HG02571 (cell line): Measurements from ENCODE around the gene SYT11.
"Not testable (repeated sequence)": the region's sequence is repeated elsewhere in the genome, so short reads cannot be mapped to it uniquely, and the experiment has no call there.

ENCODE experiments used
- ATAC-seq: cut with Tn5 transposase; IDR thresholded peaks from one replicate; pipeline ENCODE4 v1.9.1; 2021; ENCODE audit warnings: mild to moderate bottlenecking, moderate library complexity; ENCODE audit not compliant: unreplicated experiment

The SYT11 gene

GRCh38 chr1:155859234-155859829 is at the start of gene SYT11:
Gene SYT11, plus strand, starts transcription at chr1:155859567. Its CDS starts 195 bp downstream, at chr1:155859762.
- peak; percentile 55 for ATAC-seq

GRCh38 chr1:155812878-155813277 is 46.5 kb upstream of the SYT11 start:
- ATAC-seq = no peak

GRCh38 chr1:155813672-155814071 is 45.7 kb upstream of the SYT11 start:
- no peak for ATAC-seq

GRCh38 chr1:155816351-155816750 is 43.0 kb upstream of the SYT11 start:
- no peak for ATAC-seq

DNA sequence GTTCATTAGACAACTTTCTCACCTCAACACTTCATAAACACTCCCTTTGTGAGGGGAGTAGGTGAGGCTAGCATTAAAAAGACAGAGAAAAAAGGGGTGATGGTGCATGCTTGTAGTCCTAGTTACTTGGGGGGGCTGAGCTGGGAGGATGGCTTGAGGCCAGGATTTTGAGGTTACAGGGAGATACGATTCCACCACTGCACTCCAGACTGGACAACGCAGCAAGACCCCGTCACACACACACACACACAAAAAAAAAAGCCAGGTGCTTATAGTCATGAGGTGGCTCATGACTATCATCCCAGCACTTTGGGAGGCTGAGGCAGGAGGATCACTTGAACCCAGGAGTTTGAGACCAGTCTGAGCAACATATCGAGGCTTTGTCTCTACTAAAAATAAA is 31.9 kb upstream of the SYT11 start:
- ATAC-seq = no peak

GRCh38 chr1:155831279-155831976 is 27.9 kb upstream of the SYT11 start:
- no peak for ATAC-seq

GRCh38 chr1:155833665-155834295 is 25.6 kb upstream of the SYT11 start:
- no peak for ATAC-seq

GRCh38 chr1:155834296-155834926 is 25.0 kb upstream of the SYT11 start:
- ATAC-seq = no peak

- not testable (repeated sequence) for ATAC-seq
Measured at GRCh38 chr1:155834927-155835399, 24.4 kb upstream of the SYT11 start.

DNA sequence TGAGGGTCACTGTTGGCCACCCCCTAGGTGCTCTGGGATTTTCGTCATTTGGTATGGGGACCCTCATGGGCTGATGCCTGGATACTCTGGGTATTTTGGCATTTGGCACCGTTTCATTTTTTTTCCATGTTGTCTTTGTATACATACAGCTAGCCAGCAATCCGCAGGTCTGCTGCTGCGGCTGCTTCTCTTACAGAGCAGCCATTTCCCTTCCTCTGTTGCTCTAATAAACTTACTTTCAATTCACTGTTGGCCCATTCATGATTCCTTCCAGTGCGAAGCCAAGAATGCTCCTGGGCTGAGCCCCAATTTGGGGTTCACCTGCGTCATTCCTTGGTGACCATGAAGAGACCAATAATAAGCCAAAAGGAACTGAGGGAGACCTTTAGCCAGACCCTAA is 23.8 kb upstream of the SYT11 start:
- no peak for ATAC-seq

DNA sequence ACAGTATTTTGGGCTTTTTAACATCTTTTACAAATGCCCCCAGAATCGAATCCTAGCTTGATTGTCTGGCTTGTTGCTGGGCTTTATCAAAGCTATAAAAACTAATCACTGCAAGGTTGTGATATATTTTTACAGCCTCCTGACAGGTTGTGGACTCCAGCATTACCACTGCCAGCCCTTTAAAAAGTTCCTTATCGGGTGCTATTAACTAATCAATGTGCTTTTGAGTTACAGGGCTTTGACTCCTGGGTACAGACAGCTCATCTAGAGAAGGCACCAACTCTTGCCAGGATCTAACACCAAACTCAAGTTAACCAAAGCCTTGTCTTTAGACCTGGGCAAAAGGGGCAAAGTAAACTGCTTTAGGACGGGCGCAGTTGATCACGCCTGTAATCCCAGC is 19.0 kb upstream of the SYT11 start:
- ATAC-seq = no peak

DNA sequence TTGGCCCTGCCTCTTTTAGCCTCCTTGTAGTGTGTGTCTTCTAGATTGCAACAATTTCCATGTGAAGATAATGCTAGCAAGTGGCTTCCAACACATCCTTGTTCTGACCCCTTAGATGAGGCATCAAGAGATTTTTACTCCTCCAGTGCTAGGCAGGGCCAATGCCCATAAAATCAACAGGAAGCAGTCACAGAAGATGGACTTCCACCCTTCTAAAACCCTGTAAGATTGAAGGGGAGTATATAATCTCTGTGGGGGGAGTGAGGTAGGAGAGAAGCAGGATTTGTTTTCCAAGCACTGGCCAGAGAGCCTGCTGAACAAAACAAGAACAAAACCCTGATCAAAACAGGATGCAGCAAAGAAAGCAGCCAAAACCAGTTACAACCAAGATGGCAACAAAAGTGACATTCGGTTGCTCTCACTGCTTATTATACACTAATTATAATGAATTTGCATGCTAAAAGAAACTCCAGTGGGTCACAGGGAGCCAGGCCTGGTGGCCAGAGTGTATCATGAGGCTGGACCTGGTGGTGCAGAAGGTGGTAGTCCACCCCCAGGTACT is 14.4 kb upstream of the SYT11 start:
- no peak for ATAC-seq

DNA sequence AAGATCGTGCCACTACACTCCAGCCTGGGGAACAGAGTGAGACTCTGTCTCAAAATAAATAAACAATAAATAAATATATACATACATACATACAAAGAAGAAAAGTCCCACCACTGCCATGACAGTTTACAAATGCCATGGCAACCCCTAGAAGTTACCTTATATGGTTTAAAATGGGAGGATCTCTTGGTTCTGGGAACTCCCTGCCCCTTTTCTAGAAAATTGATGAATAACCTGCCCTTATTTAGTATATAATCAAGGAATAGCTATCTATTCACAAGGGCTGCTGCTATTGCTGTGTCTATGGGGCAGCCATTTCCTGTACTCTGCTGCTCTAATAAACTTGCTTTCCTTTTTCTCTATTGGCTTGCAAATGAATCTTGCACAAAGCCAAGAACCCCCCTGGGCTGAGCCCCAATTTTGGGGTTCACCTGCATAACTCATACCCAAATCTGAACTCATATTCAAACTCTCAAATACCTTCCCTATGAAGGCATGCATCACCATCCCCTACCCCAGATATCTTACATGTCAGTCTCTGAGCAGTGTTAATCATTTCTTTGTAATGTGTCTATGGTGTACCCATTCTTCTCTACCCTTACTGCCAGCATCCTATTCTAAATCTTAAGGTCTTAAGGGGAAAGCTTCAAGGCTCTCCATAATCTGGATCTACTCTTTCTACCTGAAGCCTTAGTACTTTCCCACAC is 11.4 kb upstream of the SYT11 start:
- ATAC-seq = no peak

- no peak for ATAC-seq
Measured at GRCh38 chr1:155850345-155850744, 9.0 kb upstream of the SYT11 start.

- no peak for ATAC-seq
Measured at GRCh38 chr1:155856257-155856974, 3.0 kb upstream of the SYT11 start.

GRCh38 chr1:155856975-155857930 is 2.1 kb upstream of the SYT11 start, which contains the start of gene GON4L:
Gene GON4L, minus strand, starts transcription at chr1:155857214. Its CDS starts 3,434 bp downstream, at chr1:155853780.
- ATAC-seq = no peak

DNA sequence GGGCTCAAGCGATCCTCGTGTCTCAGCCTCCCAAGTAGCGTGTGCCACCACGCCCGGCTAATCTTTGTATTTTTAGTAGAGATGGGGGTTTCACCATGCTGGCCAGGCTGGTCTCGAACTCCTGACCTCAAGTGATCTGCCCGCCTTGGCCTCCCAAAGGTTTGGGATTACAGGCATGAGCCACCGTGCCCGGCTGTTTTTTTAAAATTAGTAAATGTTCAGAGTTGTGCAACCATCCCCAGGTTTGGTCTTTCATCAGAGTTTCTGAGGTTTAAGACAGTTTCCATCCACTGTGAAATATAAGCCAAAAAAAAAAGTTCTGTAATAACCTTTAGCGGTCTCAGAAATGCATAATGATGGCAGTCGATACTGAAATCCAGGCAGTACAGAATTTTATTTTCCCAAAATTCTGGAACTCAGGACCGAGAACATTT is 550 bp upstream of the SYT11 start:
- peak; percentile 5 for ATAC-seq
